Fibroblast of skin of abdomen (primary cell): ENCODE data around the gene ROM1.
A peak's percentile ranks its signal among the peaks of the same experiment; 100 is the strongest.
"Not testable (repeated sequence)": the region's sequence is repeated elsewhere in the genome, so short reads cannot be mapped to it uniquely, and the experiment has no call there.

Source experiments
- DNase-seq: peaks from one replicate; pipeline ENCODE4 v3.0.0-alpha.2; 2013

Gene ROM1

DNA sequence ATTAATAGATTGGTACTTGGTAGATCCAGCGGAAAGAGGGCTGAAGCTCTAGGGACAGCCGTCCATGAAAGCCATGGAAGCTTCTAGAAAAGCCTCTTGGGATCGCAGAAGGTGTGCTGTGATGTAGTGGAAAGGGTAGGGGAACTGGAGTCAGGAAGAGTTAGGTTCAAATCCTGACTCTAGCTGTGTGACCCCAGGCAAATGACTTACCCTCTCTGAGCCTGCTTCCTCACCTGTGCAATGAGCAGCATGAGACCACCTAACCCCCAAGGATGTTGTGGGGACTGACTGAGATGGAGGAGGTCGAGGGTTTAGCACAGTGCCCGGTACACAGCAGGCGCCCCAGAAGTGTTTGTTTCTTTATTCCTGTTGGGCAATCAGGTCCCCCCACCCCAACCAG is 2.7 kb upstream of the ROM1 start:
- no peak for DNase-seq

GRCh38 chr11:62610814-62611704 is 2.0 kb upstream of the ROM1 start:
- no peak for DNase-seq

GRCh38 chr11:62611705-62612365 is 1.2 kb upstream of the ROM1 start:
- DNase-seq, result peak; percentile 55

DNA sequence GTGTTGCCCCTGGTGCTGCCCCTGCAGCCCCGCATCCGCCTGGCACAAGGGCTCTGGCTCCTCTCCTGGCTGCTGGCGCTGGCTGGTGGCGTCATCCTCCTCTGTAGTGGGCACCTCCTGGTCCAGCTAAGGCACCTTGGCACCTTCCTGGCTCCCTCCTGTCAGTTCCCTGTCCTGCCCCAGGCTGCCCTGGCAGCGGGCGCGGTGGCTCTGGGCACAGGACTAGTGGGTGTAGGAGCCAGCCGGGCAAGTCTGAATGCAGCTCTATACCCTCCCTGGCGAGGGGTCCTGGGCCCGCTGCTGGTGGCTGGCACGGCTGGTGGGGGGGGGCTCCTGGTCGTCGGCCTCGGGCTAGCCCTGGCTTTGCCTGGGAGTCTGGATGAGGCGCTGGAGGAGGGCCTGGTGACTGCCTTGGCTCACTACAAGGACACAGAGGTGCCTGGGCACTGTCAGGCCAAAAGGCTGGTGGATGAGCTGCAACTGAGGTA is 278 bp downstream of the ROM1 start:
- DNase-seq, result no peak

- DNase-seq, result no peak
These were observed 1.2 kb downstream of the ROM1 start for GRCh38 chr11:62614275-62614674.

GRCh38 chr11:62615521-62615920 is 2.5 kb downstream of the ROM1 start:
- no peak for DNase-seq

GRCh38 chr11:62616957-62617356 is 3.9 kb downstream of the ROM1 start:
- not testable (repeated sequence) for DNase-seq

GRCh38 chr11:62621027-62621566 is 8.0 kb downstream of the ROM1 start:
- DNase-seq, result no peak

DNA sequence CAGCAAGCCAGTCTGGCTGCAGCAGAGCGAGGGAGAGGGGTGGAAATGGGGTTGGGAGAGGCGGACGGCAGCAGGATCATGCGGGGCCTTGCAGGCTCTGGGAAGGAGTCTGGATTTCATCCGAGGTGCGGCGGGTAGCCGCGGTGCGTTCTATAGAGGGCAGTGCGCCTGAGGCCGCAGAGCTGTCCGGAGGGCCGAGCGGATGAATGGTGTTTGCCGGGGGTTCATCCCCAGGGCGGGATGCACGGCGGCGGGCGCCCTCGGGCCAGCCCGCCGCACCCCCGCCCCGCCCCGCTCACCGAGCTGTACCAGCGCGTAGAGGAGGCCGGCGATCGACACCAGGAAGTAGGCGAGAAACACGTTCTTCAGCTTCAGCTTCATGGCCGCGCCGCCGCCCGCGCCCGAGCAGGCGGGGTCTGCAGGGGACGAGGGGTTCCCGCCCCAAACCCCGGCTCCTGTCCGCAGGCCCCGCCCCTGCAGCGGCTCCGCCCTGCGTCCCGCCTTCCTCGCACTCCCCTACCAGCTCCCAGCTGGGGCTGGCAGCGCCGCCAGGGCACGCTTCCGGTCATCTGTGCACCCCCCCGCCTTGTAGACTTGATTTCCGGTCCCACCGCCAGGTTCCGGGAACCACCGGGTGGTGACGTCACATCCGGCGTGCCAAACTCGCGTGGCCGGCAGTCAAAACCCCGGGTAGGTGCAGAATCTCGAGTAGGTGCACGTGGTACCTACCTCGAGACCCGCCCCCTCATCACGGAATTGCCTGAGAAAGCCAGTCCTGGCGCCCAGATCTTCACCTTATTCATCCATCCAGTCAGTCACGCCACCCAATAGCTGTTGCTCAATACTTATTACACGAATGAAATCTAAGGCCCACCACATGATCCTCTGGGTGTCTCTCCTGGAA is 8.8 kb downstream of the ROM1 start, which contains the start of gene B3GAT3:
Gene B3GAT3, minus strand, starts transcription at position 420 of the 904 bp plus-strand sequence. Its CDS starts 39 bp downstream, at position 381.
- DNase-seq, result peak; percentile 97

GRCh38 chr11:62622476-62623089 is 9.5 kb downstream of the ROM1 start:
- no peak for DNase-seq

DNA sequence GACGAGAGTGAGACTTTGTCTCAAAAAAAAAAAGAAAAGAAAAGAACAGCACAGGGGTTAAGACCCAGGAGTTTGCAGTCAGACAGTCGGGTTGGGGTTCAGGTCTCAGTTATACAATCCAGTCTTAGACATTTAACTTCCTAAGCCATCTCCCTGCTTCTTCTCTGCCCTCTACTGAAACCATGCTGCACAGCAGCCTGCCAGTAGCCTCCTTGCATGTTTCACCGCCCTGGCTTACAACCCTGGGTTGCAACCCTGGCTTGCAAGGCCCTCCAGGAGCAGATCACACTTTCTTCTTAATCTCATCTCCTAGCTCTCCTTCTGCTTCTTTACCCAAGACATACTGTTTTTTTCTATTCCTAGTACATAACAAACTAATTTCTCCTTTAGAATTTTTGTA is 14.7 kb downstream of the ROM1 start:
- no peak for DNase-seq

DNA sequence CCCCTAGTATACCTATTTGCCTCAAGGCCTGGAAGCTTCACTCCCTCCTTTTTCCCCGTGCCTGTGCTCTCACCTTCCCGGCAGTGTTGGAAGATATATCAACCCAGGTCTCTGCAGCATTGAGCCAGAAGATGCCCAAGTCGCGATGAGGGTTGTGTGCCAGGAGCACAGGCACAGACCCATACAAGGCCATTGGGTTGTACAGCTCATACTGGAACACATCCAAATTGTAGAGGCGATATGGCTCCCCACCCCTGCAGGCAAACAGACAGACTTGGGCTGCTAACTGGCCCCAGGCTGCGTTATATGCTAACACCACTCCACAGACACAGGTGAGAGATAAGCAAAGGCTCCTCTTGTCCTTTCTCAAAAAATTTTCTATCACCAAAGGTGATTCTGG is 19.4 kb downstream of the ROM1 start:
- no peak for DNase-seq

- no peak for DNase-seq
These were observed 31.2 kb downstream of the ROM1 start for GRCh38 chr11:62644220-62644619.

GRCh38 chr11:62645671-62645945 is 32.6 kb downstream of the ROM1 start:
- no peak for DNase-seq

GRCh38 chr11:62645946-62646824 is 33.1 kb downstream of the ROM1 start, which contains the start of gene GANAB:
TSS of gene GANAB (minus strand) at chr11:62646613. CDS start at chr11:62646599, 14 bp downstream.
- peak; percentile 97 for DNase-seq

- DNase-seq, result no peak
These were observed 34.0 kb downstream of the ROM1 start for GRCh38 chr11:62646825-62647608.

- DNase-seq, result no peak
These were observed 34.5 kb downstream of the ROM1 start for GRCh38 chr11:62647609-62648005.

GRCh38 chr11:62648185-62648966 is 35.3 kb downstream of the ROM1 start:
- no peak for DNase-seq

DNA sequence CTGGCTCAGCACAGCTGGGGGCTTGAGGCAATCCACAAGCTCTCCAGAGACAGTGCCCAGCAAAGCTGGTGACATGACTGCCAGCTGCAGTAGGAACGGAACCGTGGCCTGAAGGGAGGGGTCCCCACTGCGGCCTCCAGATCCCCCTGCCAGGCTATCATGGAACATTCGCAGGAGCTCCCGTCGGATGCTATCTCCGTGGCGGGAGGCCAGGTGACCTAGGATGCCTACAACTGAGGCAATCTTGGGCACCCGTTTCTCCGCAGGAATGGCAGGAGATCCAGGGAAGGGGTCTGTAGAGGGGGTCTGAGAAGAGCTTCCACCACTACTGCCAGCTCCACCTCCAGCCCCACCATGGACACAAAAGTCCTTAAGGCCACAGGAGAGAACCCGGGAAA is 35.9 kb downstream of the ROM1 start:
- DNase-seq, result no peak
